GM06990 (cell line): ENCODE data around the gene FGFR2.

Experiments
- DNase-seq: peaks from one replicate; pipeline ENCODE4 v3.0.0-alpha.2; 2011; ENCODE audit not compliant: insufficient read length; ENCODE audit errors: extremely low read depth
- H3K27me3 ChIP-seq: replicated peaks from 2 replicates; pipeline ENCODE4 v1.6.0; 2011; ENCODE audit warnings: low read length; ENCODE audit not compliant: control insufficient read depth, insufficient read depth
- H3K36me3 ChIP-seq: 2 replicates; pipeline ENCODE4 v1.5.1; 2011; ENCODE audit warnings: low read length; ENCODE audit not compliant: control insufficient read depth, insufficient read depth
- H3K4me3 ChIP-seq: replicated peaks from 2 replicates; pipeline ENCODE4 v1.5.1; 2011; ENCODE audit warnings: low read depth, mild to moderate bottlenecking, control low read depth, low read length
- CTCF ChIP-seq: IDR thresholded peaks from 2 replicates; pipeline ENCODE4 v1.5.1; 2011; ENCODE audit warnings: low read length, control low read depth, mild to moderate bottlenecking, inconsistent platforms; ENCODE audit not compliant: insufficient read depth, poor library complexity, severe bottlenecking

The FGFR2 gene

GRCh38 chr10:121552746-121553145 lies 45.5 kb downstream of the FGFR2 start:
- Histone ChIP-seq H3K36me3 (no peaks in the 10 kb centered on the region), H3K4me3 (no peak overlapping the region), H3K27me3 (no peaks in the 10 kb centered on the region; the same call in 1 of the 2 replicates)
- no peak for TF ChIP-seq CTCF
- DNase-seq = no peak

GRCh38 chr10:121551210-121551885 lies 46.9 kb downstream of the FGFR2 start:
- no peak for DNase-seq
- Histone ChIP-seq H3K36me3 (no peaks in the 10 kb centered on the region), H3K27me3 (no peaks in the 10 kb centered on the region; the same call in 1 of the 2 replicates), H3K4me3 (no peak overlapping the region)
- no peak for TF ChIP-seq CTCF

- no peaks in the 10 kb centered on the region for H3K27me3 ChIP-seq
- no peak overlapping the region for H3K4me3 ChIP-seq
- no peak for DNase-seq
- H3K36me3 ChIP-seq = no peaks in the 10 kb centered on the region
- no peak for TF ChIP-seq CTCF
Measured at GRCh38 chr10:121544301-121544869, 53.9 kb downstream of the FGFR2 start.

DNA sequence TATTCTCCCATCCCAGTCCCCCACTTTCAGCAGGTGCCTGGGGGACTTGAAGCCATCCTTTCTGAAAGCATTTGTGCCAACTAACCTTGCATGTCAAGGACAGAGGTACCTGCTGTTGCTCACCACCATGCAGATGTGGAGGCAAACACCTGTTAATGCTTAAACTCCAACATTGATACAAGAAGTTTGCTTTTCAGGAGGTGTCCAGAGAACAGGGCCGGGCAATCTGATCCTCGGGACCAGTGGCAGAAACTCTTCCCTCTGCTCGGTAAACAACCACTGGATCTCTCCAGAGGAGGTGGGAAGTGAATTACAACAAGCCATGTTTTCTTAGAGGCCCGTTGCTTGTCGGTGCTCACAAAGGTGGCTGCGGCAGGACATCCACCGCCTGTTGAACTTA lies 54.7 kb downstream of the FGFR2 start:
- H3K36me3 ChIP-seq = no peaks in the 10 kb centered on the region
- no peak for TF ChIP-seq CTCF
- DNase-seq = no peak

GRCh38 chr10:121541450-121542120 lies 56.7 kb downstream of the FGFR2 start:
- no peak for DNase-seq
- Histone ChIP-seq H3K27me3 (no peaks in the 10 kb centered on the region; the same call in 1 of the 2 replicates), H3K4me3 (no peak overlapping the region), H3K36me3 (no peaks in the 10 kb centered on the region)
- TF ChIP-seq CTCF = no peak

More for the DNA sequence above, 54.7 kb downstream of the FGFR2 start:
- Histone ChIP-seq H3K27me3 (no peaks in the 10 kb centered on the region), H3K4me3 (no peak overlapping the region)
